Measurements from ENCODE around the gene SLC35A5.

- no peak for TF ChIP-seq CTCF (IDR thresholded peaks at IDR 0.05)
- TF ChIP-seq POLR2AphosphoS5 (IDR thresholded peaks at IDR 0.05): no peak
- no peak for TF ChIP-seq POLR2A (IDR thresholded peaks at IDR 0.05)
Observed at GRCh38 chr3:112610121-112610520, 48.3 kb downstream of the SLC35A5 start.

All from stomach (tissue), 4 donors.